NT2/D1 (cell line): Measurements from ENCODE around the gene MED6.

Experiments
- DNase-seq: peaks from one replicate; pipeline ENCODE4 v3.0.0-alpha.2; 2011; ENCODE audit warnings: low read depth, low spot score
- H3K27me3 ChIP-seq: 2 replicates; pipeline ENCODE4 v1.6.0; 2011; ENCODE audit warnings: mild to moderate bottlenecking; ENCODE audit not compliant: insufficient read length, insufficient read depth
- H3K36me3 ChIP-seq: 2 replicates; pipeline ENCODE4 v1.6.1; 2011; ENCODE audit warnings: mild to moderate bottlenecking, low read length, mixed read lengths; ENCODE audit not compliant: insufficient read depth, insufficient read length
- H3K4me1 ChIP-seq: 2 replicates; pipeline ENCODE4 v1.5.1; 2011; ENCODE audit not compliant: insufficient read depth, insufficient read length
- H3K4me3 ChIP-seq: 2 replicates; pipeline ENCODE4 v1.5.1; 2011; ENCODE audit warnings: low read depth; ENCODE audit not compliant: insufficient read length
- H3K9ac ChIP-seq: 2 replicates; pipeline ENCODE4 v1.6.0; 2011; ENCODE audit warnings: low read depth; ENCODE audit not compliant: insufficient read length
- H3K9me3 ChIP-seq: 2 replicates; pipeline ENCODE4 v1.5.1; 2011; ENCODE audit warnings: mild to moderate bottlenecking, low read length; ENCODE audit not compliant: insufficient read depth
- SUZ12 ChIP-seq: IDR thresholded peaks from 2 replicates; pipeline ENCODE4 v1.6.1; 2011; ENCODE audit not compliant: insufficient read length, insufficient read depth; ENCODE audit errors: extremely low read depth
- YY1 ChIP-seq: IDR thresholded peaks from 2 replicates; pipeline ENCODE4 v1.6.1; 2011; ENCODE audit not compliant: insufficient read length, insufficient read depth
- ZNF274 ChIP-seq: IDR thresholded peaks from 2 replicates; pipeline ENCODE4 v1.6.1; 2011; ENCODE audit warnings: mild to moderate bottlenecking, low read depth, low read length

MED6 gene

DNA sequence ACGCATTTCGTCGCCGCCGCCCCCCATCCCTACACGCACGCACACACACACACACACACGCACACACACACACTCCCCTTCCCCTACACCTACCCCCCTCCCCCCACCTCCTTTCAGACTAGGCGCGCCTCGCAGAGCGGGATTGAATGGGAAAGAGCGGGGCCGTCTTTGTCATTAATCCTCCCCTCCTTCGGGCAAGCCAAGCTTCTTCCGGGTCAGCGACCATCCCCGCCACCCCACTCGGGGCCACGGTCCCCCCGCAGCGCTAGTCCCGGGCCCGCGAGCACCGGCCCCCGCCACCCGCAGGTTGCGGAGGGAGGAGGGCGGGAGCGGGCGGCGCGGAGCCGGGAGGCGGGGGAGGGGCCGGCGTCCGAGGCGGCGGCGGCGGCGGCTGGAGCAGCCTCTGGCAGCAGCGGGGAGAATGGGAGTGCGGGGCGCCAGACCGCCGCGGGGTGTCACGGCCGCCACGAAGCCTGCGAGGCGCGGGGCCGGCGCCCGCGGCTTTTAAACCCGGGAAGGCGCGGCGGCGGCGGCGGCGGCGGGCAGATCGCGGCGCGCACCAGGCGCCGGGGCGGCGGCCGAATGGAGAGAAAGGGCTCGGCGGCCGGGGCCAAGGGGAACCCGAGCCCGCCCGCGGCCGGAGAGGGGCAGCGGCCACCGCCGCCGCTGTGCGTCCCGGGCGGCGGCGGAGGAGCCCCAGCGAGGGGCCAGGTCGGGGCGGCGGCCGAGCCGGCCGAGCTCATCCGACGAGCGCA, 41.3 kb upstream of the MED6 start, which contains the start of gene TTC9:
TTC9 (plus strand) TSS at position 369 of the 755 bp plus-strand sequence; CDS start at position 583, 214 bp downstream.
- Histone ChIP-seq H3K9me3 (no peaks in the 10 kb centered on the region), H3K9ac (peak within 1 kb of the TSS; percentile 77), H3K27me3 (peaks cover 43% of the 10 kb centered on the region), H3K4me3 (peak within 1 kb of the TSS; percentile 56), H3K4me1 (peaks cover 4% of the 10 kb centered on the region), H3K36me3 (no peaks in the 10 kb centered on the region)
- TF ChIP-seq ZNF274 (no peak), SUZ12 (no peak), YY1 (no peak)
- no peak for DNase-seq

GRCh38 chr14:70640938-70641547, 40.6 kb upstream of the MED6 start:
- Histone ChIP-seq H3K9me3 (peaks cover 6% of the 10 kb centered on the region; the same call in 1 of the 2 replicates), H3K4me1 (peaks cover 4% of the 10 kb centered on the region), H3K9ac (peak overlapping the region; percentile 32), H3K36me3 (no peaks in the 10 kb centered on the region), H3K4me3 (peak overlapping the region; percentile 56), H3K27me3 (peaks cover 43% of the 10 kb centered on the region)
- no peak for DNase-seq
- TF ChIP-seq SUZ12 = no peak
- no peak for TF ChIP-seq YY1
- no peak for TF ChIP-seq ZNF274

DNA sequence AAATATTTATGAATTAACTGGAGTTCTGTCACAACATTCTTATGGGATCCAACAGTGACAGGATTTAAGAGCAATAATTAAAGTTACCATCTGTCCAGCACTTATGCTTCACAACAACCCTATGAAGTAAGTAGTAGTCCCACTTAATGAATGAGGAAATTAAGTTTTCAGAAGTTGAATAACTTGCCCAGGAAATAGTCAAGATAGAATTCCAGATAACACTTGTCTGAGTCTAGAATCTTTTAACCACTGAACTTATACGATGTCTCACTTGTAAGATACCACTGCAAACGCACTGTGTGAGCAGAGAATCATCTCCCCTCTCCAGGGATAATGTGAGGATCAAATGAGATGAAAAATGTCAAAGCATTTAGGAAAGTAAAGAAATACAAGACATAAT, 38.0 kb upstream of the MED6 start:
- no peak for DNase-seq
- no peak overlapping the region for H3K4me3 ChIP-seq
- H3K36me3 ChIP-seq = no peaks in the 10 kb centered on the region
- H3K9ac ChIP-seq = no peak overlapping the region
- TF ChIP-seq YY1 = no peak
- TF ChIP-seq SUZ12 = no peak
- no peak for TF ChIP-seq ZNF274
- peaks cover 31% of the 10 kb centered on the region for H3K27me3 ChIP-seq
- peaks cover 4% of the 10 kb centered on the region for H3K4me1 ChIP-seq
- peaks cover 14% of the 10 kb centered on the region; the same call in 1 of the 2 replicates for H3K9me3 ChIP-seq

DNA sequence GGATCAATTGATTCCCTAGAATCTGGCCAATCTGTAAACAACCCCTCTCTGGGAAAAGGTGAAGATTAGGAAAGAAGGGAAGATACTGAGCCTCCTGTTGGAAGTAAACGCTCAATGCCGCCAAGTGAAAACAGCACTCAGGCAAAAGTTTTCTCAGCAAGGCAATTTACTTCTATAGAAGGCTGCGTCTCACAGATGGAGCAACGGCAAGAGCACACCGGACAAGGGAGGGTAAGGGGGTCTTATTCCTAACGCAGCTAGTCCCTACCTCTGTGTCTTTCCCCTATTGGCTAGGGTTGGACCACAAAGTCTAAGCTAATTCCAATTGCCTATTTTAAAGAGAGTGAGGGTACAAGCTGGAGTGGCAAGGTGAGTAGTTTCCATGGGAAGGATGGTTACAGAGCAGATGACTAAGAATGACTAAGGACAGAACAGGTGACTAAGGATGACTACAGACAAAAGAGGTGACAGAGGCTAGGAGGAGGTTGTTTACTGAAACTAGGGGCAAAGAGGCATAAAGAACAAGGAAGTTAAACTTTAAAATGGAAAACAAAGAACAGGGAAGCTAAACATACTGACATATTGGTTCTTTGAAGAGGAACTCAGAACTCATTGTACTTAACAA, 35.6 kb upstream of the MED6 start:
- H3K9me3 ChIP-seq = peaks cover 14% of the 10 kb centered on the region; the same call in 1 of the 2 replicates
- H3K27me3 ChIP-seq = peaks cover 15% of the 10 kb centered on the region
- no peak overlapping the region for H3K4me3 ChIP-seq
- DNase-seq = no peak
- no peaks in the 10 kb centered on the region for H3K36me3 ChIP-seq
- TF ChIP-seq YY1 (no peak), ZNF274 (no peak), SUZ12 (no peak)
- H3K9ac ChIP-seq = no peak overlapping the region
- H3K4me1 ChIP-seq = peaks cover 2% of the 10 kb centered on the region

DNA sequence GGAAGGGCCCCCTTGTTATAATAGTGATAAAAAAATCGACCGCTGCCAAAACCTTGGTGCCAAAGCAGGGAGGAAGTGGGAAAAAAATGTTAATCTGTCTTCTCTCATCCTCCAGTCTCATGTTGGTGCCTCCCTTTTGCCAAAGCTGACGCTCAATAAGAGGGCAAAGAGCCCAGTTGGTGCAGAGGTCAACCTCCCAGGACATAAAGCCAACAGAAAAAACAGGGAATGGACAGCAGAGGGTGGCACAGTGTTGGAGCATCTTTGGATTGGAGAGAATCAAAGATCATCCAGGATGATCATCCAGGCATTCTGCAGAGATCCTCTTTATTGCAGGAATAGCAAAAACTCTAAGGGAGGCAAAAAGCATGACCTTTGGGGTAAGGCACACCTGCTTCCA, 31.5 kb upstream of the MED6 start:
- no peak overlapping the region for H3K4me3 ChIP-seq

DNA sequence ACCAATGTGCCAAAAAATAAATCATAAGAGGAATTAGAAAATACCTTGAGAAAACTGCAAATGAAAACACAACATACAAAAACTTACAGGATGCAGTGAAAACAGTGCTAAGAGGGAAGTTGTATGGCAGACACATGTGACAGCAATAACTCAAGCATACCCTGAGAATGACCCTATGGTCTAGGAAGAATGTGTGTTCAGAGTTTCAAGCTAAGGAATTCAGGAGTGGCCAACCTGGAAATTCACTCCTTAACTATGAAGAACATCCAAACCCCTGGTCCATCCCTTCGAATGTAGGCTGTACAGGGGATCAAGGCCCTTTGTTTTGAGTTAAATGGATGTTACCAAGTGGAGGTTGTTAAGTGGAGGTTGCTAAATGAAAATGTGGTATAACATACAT, 24.5 kb upstream of the MED6 start:
- Histone ChIP-seq H3K4me3 (no peak overlapping the region), H3K36me3 (no peaks in the 10 kb centered on the region), H3K27me3 (no peaks in the 10 kb centered on the region), H3K9me3 (peaks cover 25% of the 10 kb centered on the region), H3K4me1 (no peaks in the 10 kb centered on the region), H3K9ac (no peak overlapping the region)
- DNase-seq = no peak
- TF ChIP-seq YY1 (no peak), SUZ12 (no peak), ZNF274 (no peak)

More for the DNA sequence above, 31.5 kb upstream of the MED6 start:
- H3K36me3 ChIP-seq = no peaks in the 10 kb centered on the region
- peaks cover 25% of the 10 kb centered on the region for H3K9me3 ChIP-seq
- no peak for DNase-seq
- TF ChIP-seq YY1 (no peak), ZNF274 (no peak), SUZ12 (no peak)
- no peaks in the 10 kb centered on the region for H3K4me1 ChIP-seq
- H3K27me3 ChIP-seq = no peaks in the 10 kb centered on the region
- no peak overlapping the region for H3K9ac ChIP-seq
